Mucosa of stomach (tissue), 1 donor: Measurements from ENCODE around the gene SLC7A14.

Source experiments
- H3K27me3 ChIP-seq: one replicate; pipeline ENCODE4 v1.7.0; 2013; ENCODE audit warnings: mild to moderate bottlenecking, low read length; ENCODE audit not compliant: control insufficient read depth, insufficient read depth
- H3K36me3 ChIP-seq: one replicate; pipeline ENCODE4 v1.7.0; 2013; ENCODE audit warnings: low read length; ENCODE audit not compliant: control insufficient read depth, insufficient read depth
- H3K4me1 ChIP-seq: one replicate; pipeline ENCODE4 v1.7.0; 2013; ENCODE audit warnings: mild to moderate bottlenecking, low read length; ENCODE audit not compliant: control insufficient read depth, insufficient read depth
- H3K4me3 ChIP-seq: one replicate; pipeline ENCODE4 v1.7.0; 2013; ENCODE audit warnings: low read length
- H3K9ac ChIP-seq: one replicate; pipeline ENCODE4 v1.7.0; 2013; ENCODE audit warnings: mild to moderate bottlenecking, low read length, moderate library complexity
- H3K9me3 ChIP-seq: one replicate; pipeline ENCODE4 v1.7.0; 2013; ENCODE audit warnings: mild to moderate bottlenecking, low read length, moderate library complexity; ENCODE audit not compliant: control insufficient read depth
- donor health status: Pancreatic carcinoma.

Gene SLC7A14

GRCh38 chr3:170585937-170586310 lies at the start of gene SLC7A14:
TSS of gene SLC7A14 (minus strand) at chr3:170586075. CDS start at chr3:170526936, 59,139 bp downstream.
- H3K9ac ChIP-seq = no peak within 1 kb of the TSS
- H3K27me3 ChIP-seq = peaks cover 35% of the 10 kb centered on the region

GRCh38 chr3:170635385-170635735 lies 49.5 kb upstream of the SLC7A14 start:
- H3K36me3 ChIP-seq = no peaks in the 10 kb centered on the region
- H3K4me3 ChIP-seq = no peak overlapping the region
- H3K4me1 ChIP-seq = no peaks in the 10 kb centered on the region
- H3K9ac ChIP-seq = no peak overlapping the region
- no peaks in the 10 kb centered on the region for H3K9me3 ChIP-seq
- H3K27me3 ChIP-seq = no peaks in the 10 kb centered on the region

More at GRCh38 chr3:170585937-170586310, at the start of gene SLC7A14:
- no peaks in the 10 kb centered on the region for H3K9me3 ChIP-seq
- H3K4me1 ChIP-seq = no peaks in the 10 kb centered on the region
- H3K36me3 ChIP-seq = no peaks in the 10 kb centered on the region
- H3K4me3 ChIP-seq = no peak within 1 kb of the TSS

- Histone ChIP-seq H3K4me3 (no peak overlapping the region), H3K4me1 (no peaks in the 10 kb centered on the region), H3K9ac (no peak overlapping the region), H3K36me3 (no peaks in the 10 kb centered on the region), H3K27me3 (no peaks in the 10 kb centered on the region), H3K9me3 (no peaks in the 10 kb centered on the region)
These were observed 48.9 kb upstream of the SLC7A14 start for GRCh38 chr3:170634663-170635384.

DNA sequence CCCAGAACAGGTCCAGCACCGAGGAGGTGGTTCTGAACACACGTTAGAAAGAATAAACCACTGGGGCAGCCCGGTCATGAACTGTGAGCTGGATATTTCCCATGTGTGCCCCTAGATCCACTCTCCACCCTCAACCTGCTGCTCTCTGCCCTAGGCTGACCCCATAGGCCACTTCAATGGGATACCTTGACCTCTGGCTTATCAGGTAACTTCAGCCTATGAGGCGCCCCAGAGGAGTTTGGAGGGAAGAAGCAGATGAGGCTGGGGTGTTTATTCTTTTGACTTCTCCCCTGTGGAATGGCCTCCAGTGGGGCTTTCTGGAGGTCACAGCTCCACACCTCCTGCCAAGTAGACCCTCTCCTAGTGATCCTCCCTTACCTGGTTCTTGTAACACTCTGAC lies 47.7 kb upstream of the SLC7A14 start:
- H3K9ac ChIP-seq = no peak overlapping the region
- no peaks in the 10 kb centered on the region for H3K9me3 ChIP-seq
- no peaks in the 10 kb centered on the region for H3K36me3 ChIP-seq
- H3K4me3 ChIP-seq = no peak overlapping the region
- H3K27me3 ChIP-seq = no peaks in the 10 kb centered on the region
- H3K4me1 ChIP-seq = no peaks in the 10 kb centered on the region

- Histone ChIP-seq H3K36me3 (no peaks in the 10 kb centered on the region), H3K27me3 (no peaks in the 10 kb centered on the region), H3K9ac (no peak overlapping the region), H3K4me1 (no peaks in the 10 kb centered on the region), H3K4me3 (no peak overlapping the region), H3K9me3 (no peaks in the 10 kb centered on the region)
These were observed 46.9 kb upstream of the SLC7A14 start for GRCh38 chr3:170632780-170633179.

DNA sequence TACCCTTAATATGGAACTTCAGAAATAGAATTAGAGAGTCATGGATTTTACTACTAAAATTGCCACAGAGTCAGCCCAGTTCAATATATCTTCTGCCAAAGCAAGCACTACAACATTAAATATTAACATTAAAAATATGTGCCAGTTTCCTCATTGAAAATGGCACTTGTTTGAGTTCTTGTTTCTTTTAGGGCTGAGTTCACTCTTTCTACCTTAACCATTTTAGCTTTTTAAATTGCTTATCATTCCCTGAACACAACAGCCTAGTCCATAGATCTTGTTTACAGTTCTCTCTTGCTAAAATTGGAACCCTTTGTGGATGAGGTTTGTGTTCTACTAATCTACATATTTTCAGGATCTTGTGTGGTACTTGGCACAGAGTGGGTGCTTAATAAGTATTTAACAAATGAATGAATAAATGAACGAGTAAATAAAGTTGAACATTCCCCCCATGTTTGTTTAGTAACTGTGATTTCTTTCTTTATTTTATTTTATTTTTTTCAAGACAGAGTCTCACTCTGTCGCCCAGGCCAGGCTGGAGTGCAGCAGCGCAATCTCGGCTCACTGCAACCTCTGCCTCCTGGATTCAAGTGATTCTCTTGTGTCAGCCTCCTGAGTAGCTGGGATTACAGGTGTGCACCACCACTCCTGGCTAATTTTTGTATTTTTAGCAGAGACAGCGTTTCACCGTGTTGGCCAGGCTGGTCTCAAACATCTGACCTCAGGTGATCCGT lies 46.0 kb upstream of the SLC7A14 start:
- Histone ChIP-seq H3K4me3 (no peak overlapping the region), H3K9me3 (no peaks in the 10 kb centered on the region), H3K9ac (no peak overlapping the region), H3K27me3 (no peaks in the 10 kb centered on the region), H3K4me1 (no peaks in the 10 kb centered on the region), H3K36me3 (no peaks in the 10 kb centered on the region)

DNA sequence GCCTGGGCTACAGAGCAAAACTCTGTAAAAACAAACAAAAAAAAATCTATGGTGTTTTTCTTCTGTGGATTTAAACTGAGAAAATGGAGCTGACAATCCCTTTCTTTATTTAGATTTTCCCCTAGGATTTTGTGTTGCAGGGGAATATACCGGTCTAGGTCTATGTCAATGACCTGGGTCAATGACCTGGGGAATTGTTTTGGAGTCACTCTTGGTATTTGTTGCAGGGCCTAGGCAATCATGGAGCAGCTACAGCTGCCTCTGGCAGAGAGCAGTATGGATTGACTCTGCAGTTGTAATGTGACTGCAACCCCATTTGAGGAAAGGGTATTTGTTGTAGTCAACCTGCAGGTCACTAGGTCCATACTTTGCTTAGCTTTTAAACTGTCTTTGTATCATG lies 37.6 kb upstream of the SLC7A14 start:
- Histone ChIP-seq H3K4me3 (no peak overlapping the region), H3K9me3 (no peaks in the 10 kb centered on the region), H3K4me1 (no peaks in the 10 kb centered on the region), H3K36me3 (no peaks in the 10 kb centered on the region), H3K27me3 (no peaks in the 10 kb centered on the region), H3K9ac (no peak overlapping the region)

- H3K9me3 ChIP-seq = no peaks in the 10 kb centered on the region
- H3K4me3 ChIP-seq = no peak overlapping the region
- H3K36me3 ChIP-seq = no peaks in the 10 kb centered on the region
- no peak overlapping the region for H3K9ac ChIP-seq
- no peaks in the 10 kb centered on the region for H3K4me1 ChIP-seq
- H3K27me3 ChIP-seq = no peaks in the 10 kb centered on the region
These were observed 36.7 kb upstream of the SLC7A14 start for GRCh38 chr3:170622369-170623159.

DNA sequence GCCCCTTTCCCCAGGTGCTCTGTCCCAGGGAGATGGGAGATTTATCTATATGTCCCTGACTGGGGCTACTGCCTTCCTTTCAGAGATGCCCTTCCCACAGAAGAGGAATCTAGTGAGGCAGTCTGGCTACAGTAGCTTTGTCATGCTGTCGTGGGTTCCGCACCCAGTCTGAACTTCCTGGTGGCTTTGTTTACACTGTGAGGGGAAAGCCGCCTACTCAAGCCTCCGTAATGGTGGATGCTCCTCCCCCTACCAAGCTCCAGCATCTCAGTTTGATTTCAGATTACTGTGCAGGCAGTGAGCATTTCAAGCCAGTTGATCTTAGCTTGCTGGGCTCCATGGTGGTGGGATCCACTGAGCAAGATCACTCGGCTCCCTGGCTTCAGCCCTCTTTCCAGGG lies 35.4 kb upstream of the SLC7A14 start:
- H3K9me3 ChIP-seq = no peaks in the 10 kb centered on the region
- H3K27me3 ChIP-seq = no peaks in the 10 kb centered on the region
- no peak overlapping the region for H3K9ac ChIP-seq
- no peaks in the 10 kb centered on the region for H3K36me3 ChIP-seq
- no peak overlapping the region for H3K4me3 ChIP-seq
- H3K4me1 ChIP-seq = no peaks in the 10 kb centered on the region

- Histone ChIP-seq H3K9me3 (no peaks in the 10 kb centered on the region), H3K9ac (no peak overlapping the region), H3K36me3 (no peaks in the 10 kb centered on the region), H3K4me3 (no peak overlapping the region), H3K4me1 (no peaks in the 10 kb centered on the region), H3K27me3 (no peaks in the 10 kb centered on the region)
These were observed 28.5 kb upstream of the SLC7A14 start for GRCh38 chr3:170614214-170614966.

DNA sequence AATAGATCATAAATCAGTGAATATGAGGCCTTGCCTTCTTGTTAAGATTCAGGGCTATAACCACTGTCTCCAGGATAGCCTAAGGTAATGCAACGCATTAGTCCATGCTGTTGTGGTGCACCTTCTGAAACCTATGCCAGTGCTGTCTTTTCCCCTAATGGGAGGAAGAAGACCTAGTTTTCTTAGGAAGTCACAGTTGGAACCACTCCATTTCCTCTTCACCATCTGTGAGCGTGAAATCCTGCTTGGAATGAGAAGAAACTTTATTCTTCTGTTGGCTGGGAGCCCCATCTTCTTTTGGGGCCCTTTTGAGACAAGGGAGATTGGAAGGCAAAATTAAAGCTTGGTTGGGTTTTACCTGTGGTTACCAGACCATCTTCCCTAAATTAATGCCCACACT lies 25.9 kb upstream of the SLC7A14 start:
- H3K36me3 ChIP-seq = no peaks in the 10 kb centered on the region
- H3K9me3 ChIP-seq = no peaks in the 10 kb centered on the region
- H3K4me3 ChIP-seq = no peak overlapping the region
- H3K27me3 ChIP-seq = no peaks in the 10 kb centered on the region
- H3K4me1 ChIP-seq = no peaks in the 10 kb centered on the region
- H3K9ac ChIP-seq = no peak overlapping the region
